ENCODE results near the gene ANKRD34A.

DNA sequence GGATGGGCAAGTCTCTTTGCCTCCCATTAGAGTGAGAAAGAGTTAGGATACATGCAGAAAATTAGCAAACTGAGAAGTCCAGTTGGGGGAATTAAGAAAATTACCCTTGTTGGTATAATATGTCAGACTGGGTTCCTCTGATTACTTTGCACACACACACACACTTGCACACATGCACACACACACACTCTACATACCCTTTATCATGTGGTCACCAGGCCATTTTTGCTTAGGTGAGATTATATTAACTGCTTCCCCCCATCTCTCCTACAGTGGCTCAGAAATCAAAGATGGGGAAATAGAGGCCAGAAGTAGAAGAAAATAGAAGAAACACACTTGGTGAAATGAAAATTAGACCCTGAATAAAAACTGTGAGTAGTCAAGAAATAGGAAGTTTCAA, 5.6 kb downstream of the ANKRD34A start:
- no peak for TF ChIP-seq CTCF (IDR thresholded peaks at IDR 0.05; ENCODE audit: low read length)
- TF ChIP-seq EZH2 (optimal IDR thresholded peaks at IDR 0.05; ENCODE audit: low read depth, low read length) = no peak

All from MM.1S (cell line).